Parathyroid adenoma (tissue), 2 donors: Measurements from ENCODE around the gene CDH13.

ENCODE experiments used
- H2AFZ ChIP-seq: fragments of 300-600 bp; sonication (generic); one replicate; pipeline ENCODE4 v1.7.0; 2017; ENCODE audit warnings: antibody characterized with exemption, mild to moderate bottlenecking
- H3K27ac ChIP-seq: fragments of 300-600 bp; sonication (generic); one replicate; pipeline ENCODE4 v1.7.0; 2017
- H3K27me3 ChIP-seq: fragments of 300-600 bp; sonication (generic); one replicate; pipeline ENCODE4 v1.7.0; 2017; ENCODE audit warnings: low read length; ENCODE audit not compliant: control insufficient read depth, insufficient read depth
- H3K36me3 ChIP-seq: fragments of 300-600 bp; sonication (generic); one replicate; pipeline ENCODE4 v1.7.0; 2017; ENCODE audit warnings: low read length; ENCODE audit not compliant: control insufficient read depth, insufficient read depth
- H3K4me1 ChIP-seq: fragments of 300-600 bp; sonication (generic); one replicate; pipeline ENCODE4 v1.7.0; 2017; ENCODE audit warnings: control low read depth
- H3K4me2 ChIP-seq: fragments of 300-600 bp; sonication (generic); one replicate; pipeline ENCODE4 v1.7.0; 2017; ENCODE audit warnings: low read length
- H3K4me3 ChIP-seq: fragments of 300-600 bp; sonication (generic); one replicate; pipeline ENCODE4 v1.7.0; 2017; ENCODE audit warnings: low read depth, low read length
- H3K79me2 ChIP-seq: fragments of 300-600 bp; sonication (generic); one replicate; pipeline ENCODE4 v1.7.0; 2017; ENCODE audit warnings: control low read depth
- H3K9ac ChIP-seq: fragments of 300-600 bp; sonication (generic); one replicate; pipeline ENCODE4 v1.7.0; 2017; ENCODE audit warnings: mild to moderate bottlenecking
- H3K9me3 ChIP-seq: fragments of 300-600 bp; sonication (generic); one replicate; pipeline ENCODE4 v1.7.0; 2017; ENCODE audit warnings: low read length; ENCODE audit not compliant: control insufficient read depth
- CTCF ChIP-seq: fragments of 300-600 bp; sonication (generic); IDR thresholded peaks from one replicate; pipeline ENCODE4 v1.7.0; 2017; ENCODE audit warnings: antibody characterized with exemption, mild to moderate bottlenecking
- donor health status: primary hyperparathyroidism.

CDH13 gene

GRCh38 chr16:83345846-83346640 lies 719.3 kb downstream of the CDH13 start:
- no peaks in the 10 kb centered on the region for H3K79me2 ChIP-seq
- no peak overlapping the region for H3K9ac ChIP-seq
- H3K9me3 ChIP-seq: no peaks in the 10 kb centered on the region
- TF ChIP-seq CTCF: no peak
- H2AFZ ChIP-seq: no peak overlapping the region
- H3K4me2 ChIP-seq: no peak overlapping the region
- no peaks in the 10 kb centered on the region for H3K36me3 ChIP-seq
- H3K4me1 ChIP-seq: no peaks in the 10 kb centered on the region
- H3K27ac ChIP-seq: no peak overlapping the region
- H3K4me3 ChIP-seq: no peak overlapping the region
- H3K27me3 ChIP-seq: no peaks in the 10 kb centered on the region

- Histone ChIP-seq H3K4me3 (no peak overlapping the region), H3K4me1 (no peaks in the 10 kb centered on the region), H2AFZ (no peak overlapping the region), H3K9me3 (no peaks in the 10 kb centered on the region), H3K79me2 (no peaks in the 10 kb centered on the region), H3K27ac (no peak overlapping the region), H3K36me3 (no peaks in the 10 kb centered on the region), H3K4me2 (no peak overlapping the region), H3K9ac (no peak overlapping the region), H3K27me3 (no peaks in the 10 kb centered on the region)
- no peak for TF ChIP-seq CTCF
These were observed 722.2 kb downstream of the CDH13 start for GRCh38 chr16:83348991-83349390.

- no peaks in the 10 kb centered on the region for H3K36me3 ChIP-seq
- H3K4me1 ChIP-seq: no peaks in the 10 kb centered on the region
- no peak overlapping the region for H3K4me2 ChIP-seq
- H3K9me3 ChIP-seq: no peaks in the 10 kb centered on the region
- H3K27ac ChIP-seq: no peak overlapping the region
- H2AFZ ChIP-seq: no peak overlapping the region
- no peak for TF ChIP-seq CTCF
- H3K9ac ChIP-seq: no peak overlapping the region
- no peaks in the 10 kb centered on the region for H3K27me3 ChIP-seq
- no peaks in the 10 kb centered on the region for H3K79me2 ChIP-seq
- no peak overlapping the region for H3K4me3 ChIP-seq
These were observed 723.7 kb downstream of the CDH13 start for GRCh38 chr16:83350481-83350880.

- H3K4me1 ChIP-seq: no peaks in the 10 kb centered on the region
- no peak overlapping the region for H3K9ac ChIP-seq
- H3K4me2 ChIP-seq: no peak overlapping the region
- no peaks in the 10 kb centered on the region for H3K9me3 ChIP-seq
- no peak overlapping the region for H2AFZ ChIP-seq
- H3K36me3 ChIP-seq: no peaks in the 10 kb centered on the region
- H3K4me3 ChIP-seq: no peak overlapping the region
- no peaks in the 10 kb centered on the region for H3K27me3 ChIP-seq
- no peak overlapping the region for H3K27ac ChIP-seq
- H3K79me2 ChIP-seq: no peaks in the 10 kb centered on the region
- no peak for TF ChIP-seq CTCF
These were observed 725.1 kb downstream of the CDH13 start for GRCh38 chr16:83351846-83352245.

- TF ChIP-seq CTCF: no peak
- H3K36me3 ChIP-seq: no peaks in the 10 kb centered on the region
- H3K9me3 ChIP-seq: no peaks in the 10 kb centered on the region
These were observed 726.5 kb downstream of the CDH13 start for GRCh38 chr16:83353241-83353640.

More at GRCh38 chr16:83353241-83353640, 726.5 kb downstream of the CDH13 start:
- Histone ChIP-seq H3K4me1 (no peaks in the 10 kb centered on the region), H3K4me2 (no peak overlapping the region), H3K27ac (no peak overlapping the region), H3K79me2 (no peaks in the 10 kb centered on the region), H3K4me3 (no peak overlapping the region), H2AFZ (no peak overlapping the region), H3K9ac (no peak overlapping the region), H3K27me3 (no peaks in the 10 kb centered on the region)
